Measurements from ENCODE around the gene PPFIBP2. TPM values are rescaled to one million over a fixed set of nuclear protein-coding genes. Genes with fewer than 3 reads are reported as not detected.

The PPFIBP2 gene
- total RNA-seq, 2 experiments from 2014 or later = 102 to 182 TPM

DNA sequence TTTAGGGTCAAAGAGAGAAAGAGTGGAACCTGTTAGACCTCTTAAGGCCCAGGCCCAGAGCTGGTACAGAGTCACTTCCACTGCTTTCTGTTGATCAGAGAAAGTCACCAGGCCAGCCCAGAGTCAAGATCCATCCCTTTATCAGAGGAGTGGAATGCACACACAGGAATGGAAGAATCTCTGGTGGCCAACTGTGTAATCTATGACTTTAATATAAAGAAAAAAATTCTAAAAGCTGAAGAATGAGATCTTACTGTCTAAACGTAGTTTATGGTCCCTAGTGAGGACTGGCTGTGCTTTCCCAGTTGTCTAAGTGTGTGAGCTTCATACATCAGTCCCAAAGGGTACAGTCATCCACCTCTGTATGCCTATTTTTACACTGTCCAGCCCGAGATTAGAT, 51.0 kb downstream of the PPFIBP2 start:
- no TSS peak for BruUV-seq (replicated peaks)
- POLR2A ChIA-PET = no interaction called here
- Histone ChIP-seq H3K27ac (ENCODE audit: low read depth, low read length, poor library complexity, severe bottlenecking) (no peak overlapping the region), H3K36me3 (ENCODE audit: insufficient read depth, low read length) (peaks cover 89% of the 10 kb centered on the region), H3K9me3 (ENCODE audit: low read length) (peaks cover 18% of the 10 kb centered on the region; the same call in 1 of the 2 replicates), H3K4me3 (ENCODE audit: low read depth, low read length, poor library complexity, severe bottlenecking) (no peak overlapping the region), H4K20me1 (ENCODE audit: insufficient read depth, low read length) (no peaks in the 10 kb centered on the region), H3K79me2 (ENCODE audit: insufficient read depth, low read depth, low read length) (peaks cover 46% of the 10 kb centered on the region), H3K4me2 (ENCODE audit: low read length) (no peak overlapping the region), H3K4me1 (ENCODE audit: insufficient read depth, low read length, poor library complexity, severe bottlenecking) (peaks cover 2% of the 10 kb centered on the region), H3K9me2 (ENCODE audit: insufficient read depth, low read length) (no peaks in the 10 kb centered on the region), H2AFZ (ENCODE audit: low read length) (no peak overlapping the region)
- TF ChIP-seq, protein P1, sequence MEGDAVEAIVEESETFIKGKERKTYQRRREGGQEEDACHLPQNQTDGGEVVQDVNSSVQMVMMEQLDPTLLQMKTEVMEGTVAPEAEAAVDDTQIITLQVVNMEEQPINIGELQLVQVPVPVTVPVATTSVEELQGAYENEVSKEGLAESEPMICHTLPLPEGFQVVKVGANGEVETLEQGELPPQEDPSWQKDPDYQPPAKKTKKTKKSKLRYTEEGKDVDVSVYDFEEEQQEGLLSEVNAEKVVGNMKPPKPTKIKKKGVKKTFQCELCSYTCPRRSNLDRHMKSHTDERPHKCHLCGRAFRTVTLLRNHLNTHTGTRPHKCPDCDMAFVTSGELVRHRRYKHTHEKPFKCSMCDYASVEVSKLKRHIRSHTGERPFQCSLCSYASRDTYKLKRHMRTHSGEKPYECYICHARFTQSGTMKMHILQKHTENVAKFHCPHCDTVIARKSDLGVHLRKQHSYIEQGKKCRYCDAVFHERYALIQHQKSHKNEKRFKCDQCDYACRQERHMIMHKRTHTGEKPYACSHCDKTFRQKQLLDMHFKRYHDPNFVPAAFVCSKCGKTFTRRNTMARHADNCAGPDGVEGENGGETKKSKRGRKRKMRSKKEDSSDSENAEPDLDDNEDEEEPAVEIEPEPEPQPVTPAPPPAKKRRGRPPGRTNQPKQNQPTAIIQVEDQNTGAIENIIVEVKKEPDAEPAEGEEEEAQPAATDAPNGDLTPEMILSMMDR (conservative IDR thresholded peaks at IDR 0.05; ENCODE audit: low read length) = no peak
- no peak for TF ChIP-seq EZH2phosphoT487 (IDR thresholded peaks at IDR 0.05; ENCODE audit: borderline replicate concordance, low read depth, low read length)
- CTCF ChIA-PET (ENCODE audit: unreplicated experiment) = no interaction called here
- no peak for DNase-seq (ENCODE audit: low spot score)
- intact Hi-C loops (cut with micrococcal nuclease; ENCODE audit: unreplicated experiment) = no loop called here

DNA sequence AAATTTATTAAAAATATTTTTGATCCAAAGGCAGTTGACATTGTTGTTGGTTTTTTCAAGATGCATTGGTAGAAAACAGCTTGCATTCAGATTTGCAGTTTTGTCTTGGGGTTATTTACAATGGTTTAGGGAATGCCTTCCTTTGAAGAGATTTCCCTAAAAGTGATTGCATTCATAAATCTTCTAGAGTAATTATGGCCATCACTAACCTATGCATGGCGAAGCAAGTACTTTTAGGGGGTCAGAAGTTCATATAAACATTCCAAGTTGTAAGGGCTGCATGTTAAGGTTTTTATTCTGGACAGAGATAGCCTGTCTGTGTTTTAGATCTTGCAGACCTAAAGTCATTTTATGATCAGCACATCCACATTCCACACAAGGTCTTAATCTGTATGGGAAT, 53.5 kb downstream of the PPFIBP2 start:
- Histone ChIP-seq H3K4me3 (ENCODE audit: low read depth, low read length, poor library complexity, severe bottlenecking) (no peak overlapping the region), H4K20me1 (ENCODE audit: insufficient read depth, low read length) (0 out of 2 replicates have a peak, but pooled peaks cover 5% of the 10 kb centered on the region), H3K9me3 (ENCODE audit: low read length) (peaks cover 18% of the 10 kb centered on the region; the same call in 1 of the 2 replicates), H3K4me1 (ENCODE audit: insufficient read depth, low read length, poor library complexity, severe bottlenecking) (no peaks in the 10 kb centered on the region), H3K27ac (ENCODE audit: low read depth, low read length, poor library complexity, severe bottlenecking) (no peak overlapping the region), H2AFZ (ENCODE audit: low read length) (no peak overlapping the region), H3K4me2 (ENCODE audit: low read length) (no peak overlapping the region), H3K36me3 (ENCODE audit: insufficient read depth, low read length) (peaks cover 85% of the 10 kb centered on the region), H3K79me2 (ENCODE audit: insufficient read depth, low read depth, low read length) (peaks cover 22% of the 10 kb centered on the region), H3K9me2 (ENCODE audit: insufficient read depth, low read length) (no peaks in the 10 kb centered on the region)
- intact Hi-C loops (cut with micrococcal nuclease; ENCODE audit: unreplicated experiment) = no loop called here
- DNase-seq (ENCODE audit: low spot score) = no peak
- POLR2A ChIA-PET = no interaction called here
- CTCF ChIA-PET (ENCODE audit: unreplicated experiment) = no interaction called here
- BruUV-seq (replicated peaks) = TSS peak; percentile 40
- TF ChIP-seq EZH2phosphoT487 (IDR thresholded peaks at IDR 0.05; ENCODE audit: borderline replicate concordance, low read depth, low read length) = no peak
- TF ChIP-seq, protein P1 (conservative IDR thresholded peaks at IDR 0.05; ENCODE audit: low read length) = no peak

DNA sequence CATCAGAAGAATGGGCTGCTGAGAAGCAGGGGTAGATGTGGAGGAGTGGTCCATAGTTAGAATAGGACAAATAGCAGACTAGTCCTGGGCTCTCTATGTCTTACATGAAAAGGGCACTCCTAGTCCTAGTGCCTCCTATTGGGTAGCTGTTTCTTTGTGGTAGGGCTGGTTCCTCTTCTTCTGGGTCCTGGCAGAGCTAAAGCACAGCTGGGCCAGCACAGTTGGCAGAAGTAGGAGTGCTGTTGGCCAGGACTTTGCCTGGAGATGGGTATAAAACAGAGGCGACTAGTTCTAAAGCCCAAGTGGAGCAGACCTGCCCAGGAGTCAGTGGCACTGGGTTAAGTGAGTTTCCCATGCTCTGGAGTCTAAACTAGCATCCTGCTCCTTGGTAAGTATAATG, 55.2 kb downstream of the PPFIBP2 start:
- no peak overlapping the region for H3K27ac ChIP-seq (ENCODE audit: low read depth, low read length, poor library complexity, severe bottlenecking)
- peaks cover 86% of the 10 kb centered on the region for H3K36me3 ChIP-seq (ENCODE audit: insufficient read depth, low read length)
- H3K4me1 ChIP-seq (ENCODE audit: insufficient read depth, low read length, poor library complexity, severe bottlenecking) = no peaks in the 10 kb centered on the region
- no peak overlapping the region for H3K4me2 ChIP-seq (ENCODE audit: low read length)
- BruUV-seq (replicated peaks) = no TSS peak
- no peak overlapping the region for H2AFZ ChIP-seq (ENCODE audit: low read length)
- intact Hi-C loops (cut with micrococcal nuclease; ENCODE audit: unreplicated experiment) = no loop called here
- H3K9me2 ChIP-seq (ENCODE audit: insufficient read depth, low read length) = no peaks in the 10 kb centered on the region
- no peak for DNase-seq (ENCODE audit: low spot score)
- H3K9me3 ChIP-seq (ENCODE audit: low read length) = peaks cover 18% of the 10 kb centered on the region; the same call in 1 of the 2 replicates
- H4K20me1 ChIP-seq (ENCODE audit: insufficient read depth, low read length) = 0 out of 2 replicates have a peak, but pooled peaks cover 5% of the 10 kb centered on the region
- no peak overlapping the region for H3K4me3 ChIP-seq (ENCODE audit: low read depth, low read length, poor library complexity, severe bottlenecking)
- TF ChIP-seq, protein P1 (conservative IDR thresholded peaks at IDR 0.05; ENCODE audit: low read length) = no peak
- TF ChIP-seq EZH2phosphoT487 (IDR thresholded peaks at IDR 0.05; ENCODE audit: borderline replicate concordance, low read depth, low read length) = no peak
- peaks cover 6% of the 10 kb centered on the region; the same call in 1 of the 2 replicates for H3K79me2 ChIP-seq (ENCODE audit: insufficient read depth, low read depth, low read length)
- ChIA-PET CTCF (ENCODE audit: unreplicated experiment) (no interaction called here), POLR2A (no interaction called here)
